WERI-Rb-1 (cell line): ENCODE measurements around the gene DOC2A.

ENCODE experiments used
- DNase-seq: peaks from one replicate; pipeline ENCODE4 v3.0.0-alpha.2; 2020
- H3K27ac ChIP-seq: fragments of 250-450 bp; sonication (Bioruptor Pico); 2 replicates; pipeline ENCODE4 v1.5.1; 2020; ENCODE audit warnings: mild to moderate bottlenecking, moderate library complexity
- H3K27me3 ChIP-seq: fragments of 250-450 bp; sonication (Bioruptor Pico); 2 replicates; pipeline ENCODE4 v1.5.1; 2021; ENCODE audit warnings: mild to moderate bottlenecking, low read depth, moderate library complexity; ENCODE audit not compliant: insufficient read depth, severe bottlenecking
- H3K36me3 ChIP-seq: fragments of 250-450 bp; sonication (Bioruptor Pico); 2 replicates; pipeline ENCODE4 v1.5.1; 2020; ENCODE audit warnings: mild to moderate bottlenecking, moderate library complexity
- H3K4me3 ChIP-seq: 2 replicates; pipeline ENCODE4 v1.5.1; 2011; ENCODE audit warnings: low read depth, mild to moderate bottlenecking, control low read depth, low read length
- H3K9me3 ChIP-seq: fragments of 250-450 bp; sonication (Bioruptor Pico); 2 replicates; pipeline ENCODE4 v1.5.1; 2021; ENCODE audit warnings: mild to moderate bottlenecking, moderate library complexity; ENCODE audit not compliant: severe bottlenecking
- TF ChIP-seq, protein P1 (sequence below): IDR thresholded peaks from 2 replicates; pipeline ENCODE4 v1.5.1; 2011; ENCODE audit warnings: low read depth, mild to moderate bottlenecking, control low read depth, inconsistent platforms, low read length

Gene DOC2A

DNA sequence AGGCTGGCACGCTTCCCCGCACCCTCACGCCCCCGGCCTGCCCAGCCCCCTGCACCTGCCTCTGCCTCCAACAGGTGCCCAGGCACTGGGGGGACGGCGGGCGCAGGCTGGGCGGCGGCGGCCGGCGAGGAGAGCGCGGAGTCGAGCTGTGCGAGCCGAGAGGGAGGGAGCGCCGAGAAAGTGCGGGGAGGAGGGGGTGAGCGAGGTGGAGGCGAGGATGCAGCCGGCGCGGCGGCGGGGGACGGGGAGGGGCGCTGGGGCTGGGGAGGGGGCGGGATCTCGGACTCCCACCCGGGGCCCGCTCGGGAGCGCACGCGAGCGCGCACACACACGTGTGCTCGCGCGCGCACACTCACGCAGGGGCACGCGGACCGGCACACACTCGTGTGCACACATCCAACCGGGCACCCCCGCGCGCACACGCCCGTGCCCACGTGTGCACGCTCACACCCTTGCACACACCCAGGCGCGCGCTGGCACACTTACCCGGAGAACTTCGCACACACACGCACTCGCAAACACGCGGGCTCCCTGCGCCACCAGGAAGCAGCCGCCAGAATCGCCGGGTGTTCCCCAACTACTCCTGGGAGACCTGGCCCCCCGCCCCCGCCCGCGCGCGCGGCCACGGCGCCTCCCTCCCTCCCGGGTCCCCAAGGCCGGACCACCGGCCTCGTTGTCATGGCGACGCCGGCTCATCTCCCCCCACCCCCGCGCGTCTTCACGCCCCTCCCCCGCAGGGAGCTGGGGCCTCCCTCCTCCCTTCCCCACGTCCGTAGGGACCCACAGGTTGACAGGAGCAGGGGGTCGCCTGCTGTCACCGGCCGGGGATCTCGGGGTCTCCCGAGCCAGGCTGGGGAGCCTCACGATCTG lies at the start of gene DOC2A:
DOC2A (minus strand) TSS at position 184 of the 870 bp plus-strand sequence. CDS start 805 bp downstream, outside the sequence.
- H3K27me3 ChIP-seq: no peaks in the 10 kb centered on the region
- DNase-seq: peak; percentile 72
- peak within 1 kb of the TSS; percentile 66 for H3K4me3 ChIP-seq
- H3K27ac ChIP-seq: no peak within 1 kb of the TSS; the same call in 1 of the 2 replicates
- TF ChIP-seq, protein P1, sequence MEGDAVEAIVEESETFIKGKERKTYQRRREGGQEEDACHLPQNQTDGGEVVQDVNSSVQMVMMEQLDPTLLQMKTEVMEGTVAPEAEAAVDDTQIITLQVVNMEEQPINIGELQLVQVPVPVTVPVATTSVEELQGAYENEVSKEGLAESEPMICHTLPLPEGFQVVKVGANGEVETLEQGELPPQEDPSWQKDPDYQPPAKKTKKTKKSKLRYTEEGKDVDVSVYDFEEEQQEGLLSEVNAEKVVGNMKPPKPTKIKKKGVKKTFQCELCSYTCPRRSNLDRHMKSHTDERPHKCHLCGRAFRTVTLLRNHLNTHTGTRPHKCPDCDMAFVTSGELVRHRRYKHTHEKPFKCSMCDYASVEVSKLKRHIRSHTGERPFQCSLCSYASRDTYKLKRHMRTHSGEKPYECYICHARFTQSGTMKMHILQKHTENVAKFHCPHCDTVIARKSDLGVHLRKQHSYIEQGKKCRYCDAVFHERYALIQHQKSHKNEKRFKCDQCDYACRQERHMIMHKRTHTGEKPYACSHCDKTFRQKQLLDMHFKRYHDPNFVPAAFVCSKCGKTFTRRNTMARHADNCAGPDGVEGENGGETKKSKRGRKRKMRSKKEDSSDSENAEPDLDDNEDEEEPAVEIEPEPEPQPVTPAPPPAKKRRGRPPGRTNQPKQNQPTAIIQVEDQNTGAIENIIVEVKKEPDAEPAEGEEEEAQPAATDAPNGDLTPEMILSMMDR: no peak
- no peaks in the 10 kb centered on the region for H3K9me3 ChIP-seq
- H3K36me3 ChIP-seq: peaks cover 7% of the 10 kb centered on the region; the same call in 1 of the 2 replicates

DNA sequence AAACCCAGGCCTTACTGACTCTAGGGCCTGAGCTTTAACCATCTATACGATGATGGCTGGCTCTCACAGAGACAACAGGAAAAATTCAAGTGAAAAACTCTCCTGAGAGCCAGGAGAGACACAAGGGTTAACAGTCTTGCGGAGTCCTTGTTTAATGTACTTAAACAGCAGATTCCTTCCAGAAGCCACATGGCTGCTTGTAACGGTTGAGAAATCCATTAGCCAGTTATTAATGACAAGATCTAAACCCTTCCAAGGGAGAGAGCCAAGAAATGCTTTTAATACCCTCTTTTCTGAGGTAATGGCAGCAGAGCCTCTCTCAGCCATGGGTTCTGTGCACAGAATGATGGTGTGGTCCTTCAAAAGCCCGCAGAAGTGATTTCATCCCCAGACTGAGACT lies 49.5 kb upstream of the DOC2A start:
- Histone ChIP-seq H3K27me3 (no peaks in the 10 kb centered on the region), H3K4me3 (no peak overlapping the region), H3K27ac (peak overlapping the region; percentile 61), H3K36me3 (peaks cover 29% of the 10 kb centered on the region), H3K9me3 (peaks cover 2% of the 10 kb centered on the region)
- DNase-seq: no peak
- TF ChIP-seq, protein P1: no peak

DNA sequence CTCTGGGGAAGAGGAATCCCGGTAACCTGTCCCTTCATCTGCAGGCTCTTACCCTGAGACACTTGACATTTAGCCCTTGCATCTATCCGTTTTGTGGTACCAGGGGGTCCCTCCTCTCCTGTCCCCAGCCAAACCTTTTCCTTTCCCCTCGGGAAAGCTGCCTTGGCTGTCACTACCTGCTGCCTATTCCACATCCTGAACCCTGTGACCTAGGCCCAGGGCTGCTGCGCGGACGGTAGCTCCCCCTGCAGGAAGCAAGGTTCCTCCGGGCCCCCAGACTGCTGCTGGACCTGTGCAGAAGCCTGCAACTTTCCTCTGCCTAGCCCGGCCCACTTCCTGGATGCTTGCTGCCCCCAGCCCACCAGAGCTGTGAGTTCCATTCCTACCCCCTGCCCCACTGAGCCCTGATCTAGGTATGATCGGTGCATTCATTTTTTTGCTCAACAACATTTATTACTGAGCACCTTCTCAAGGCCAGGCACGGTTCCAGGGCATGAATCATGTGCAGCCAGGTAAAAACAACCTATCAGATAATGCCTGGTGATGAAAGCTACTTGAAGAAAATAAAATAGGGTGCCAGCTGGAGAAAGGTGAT lies 44.2 kb upstream of the DOC2A start:
- Histone ChIP-seq H3K36me3 (peaks cover 27% of the 10 kb centered on the region), H3K9me3 (no peaks in the 10 kb centered on the region), H3K4me3 (no peak overlapping the region), H3K27ac (peak overlapping the region; percentile 87), H3K27me3 (no peaks in the 10 kb centered on the region)
- TF ChIP-seq, protein P1: peak; percentile 93
- DNase-seq: peak; percentile 84

GRCh38 chr16:30054451-30054850 lies 43.6 kb upstream of the DOC2A start:
- peak overlapping the region; percentile 87 for H3K27ac ChIP-seq
- TF ChIP-seq, protein P1: no peak
- peak; percentile 20 for DNase-seq
- no peaks in the 10 kb centered on the region for H3K27me3 ChIP-seq
- no peak overlapping the region; the same call in none of the 2 replicates for H3K4me3 ChIP-seq
- no peaks in the 10 kb centered on the region for H3K9me3 ChIP-seq
- peaks cover 21% of the 10 kb centered on the region for H3K36me3 ChIP-seq

- H3K27ac ChIP-seq: peak overlapping the region; percentile 87
- DNase-seq: no peak
- H3K4me3 ChIP-seq: peak overlapping the region; percentile 87
- H3K9me3 ChIP-seq: no peaks in the 10 kb centered on the region
- H3K27me3 ChIP-seq: no peaks in the 10 kb centered on the region
- peaks cover 20% of the 10 kb centered on the region for H3K36me3 ChIP-seq
- TF ChIP-seq, protein P1: no peak
These were observed 42.7 kb upstream of the DOC2A start for GRCh38 chr16:30053376-30054015.
